ENCODE data around the gene CHP1. TPM values are rescaled to one million over a fixed set of nuclear protein-coding genes. Genes with fewer than 3 reads are reported as not detected.
"Not testable (repeated sequence)": the region's sequence is repeated elsewhere in the genome, so short reads cannot be mapped to it uniquely, and the experiment has no call there.

Gene CHP1
- total RNA-seq, 4 donors from 2014 or later = 115 to 241 (median 160) TPM

- intact Hi-C loops (cut with DNase I) = no loop called here
These were observed 48.6 kb downstream of the CHP1 start for GRCh38 chr15:41279535-41280283.

GRCh38 chr15:41281236-41281635 lies 50.2 kb downstream of the CHP1 start:
- peaks cover 5 to 24% (median 5%) of the 10 kb centered on the region in 3 donors for H3K4me1 ChIP-seq
- peaks cover 0 to 57% (median 11%) of the 10 kb centered on the region in 3 donors for H3K36me3 ChIP-seq
- no peaks in the 10 kb centered on the region for H3K9me3 ChIP-seq
- WGBS, 2 donors = 52 to 67% methylated on average over 1 of the region's 1 CpG
- intact Hi-C loops (cut with DNase I) = no loop called here
- H3K4me3 ChIP-seq = no peak overlapping the region
- DNase-seq = no peak
- no peak for TF ChIP-seq POLR2A (IDR thresholded peaks at IDR 0.05)
- no peak for TF ChIP-seq CTCF (IDR thresholded peaks at IDR 0.05)
- peak overlapping the region in 2 of 4 donors; percentile 41 to 94 for H3K27ac ChIP-seq
- no peaks in the 10 kb centered on the region for H3K27me3 ChIP-seq

More at GRCh38 chr15:41279535-41280283, 48.6 kb downstream of the CHP1 start:
- Histone ChIP-seq H3K9me3 (no peaks in the 10 kb centered on the region), H3K27me3 (no peaks in the 10 kb centered on the region), H3K4me1 (peaks cover 0 to 9% (median 5%) of the 10 kb centered on the region in 3 donors), H3K36me3 (peaks cover 0 to 62% (median 11%) of the 10 kb centered on the region in 3 donors), H3K4me3 (no peak overlapping the region), H3K27ac (no peak overlapping the region)
- WGBS, 2 donors = 86 to 89% methylated on average over 1 of the region's 1 CpG
- no peak for TF ChIP-seq POLR2A (IDR thresholded peaks at IDR 0.05)
- TF ChIP-seq CTCF (IDR thresholded peaks at IDR 0.05) = no peak
- no peak for DNase-seq

- DNase-seq; intact Hi-C loops (cut with DNase I); H3K4me3 ChIP-seq; H3K9me3 ChIP-seq; H3K27me3 ChIP-seq: not testable (repeated sequence)
- Histone ChIP-seq H3K36me3 (peaks cover 0 to 57% (median 14%) of the 10 kb centered on the region in 3 donors), H3K4me1 (peaks cover 5 to 36% (median 11%) of the 10 kb centered on the region in 3 donors), H3K27ac (peak overlapping the region in 3 of 4 donors; percentile 41 to 94 (median 92))
- 94 to 97% methylated on average over 6 to 8 of the region's 10 CpGs for WGBS, 2 donors
These were observed 51.4 kb downstream of the CHP1 start for GRCh38 chr15:41282436-41282835.

- H3K9me3 ChIP-seq; H3K27me3 ChIP-seq; intact Hi-C loops (cut with DNase I); DNase-seq: not testable (repeated sequence)
- H3K27ac ChIP-seq = peak overlapping the region; percentile 92 to 98 (median 94)
- H3K4me1 ChIP-seq = peaks cover 5 to 43% (median 13%) of the 10 kb centered on the region in 3 donors
- 37 to 41% methylated on average over 19 of the region's 19 CpGs for WGBS, 2 donors
- peak overlapping the region; percentile 70 to 90 (median 76) for H3K4me3 ChIP-seq
- H3K36me3 ChIP-seq = peaks cover 0 to 57% (median 21%) of the 10 kb centered on the region in 3 donors
These were observed 52.0 kb downstream of the CHP1 start for GRCh38 chr15:41282980-41283652.

- Histone ChIP-seq H3K4me3 (peak overlapping the region; percentile 70 to 90 (median 76)), H3K9me3 (no peaks in the 10 kb centered on the region), H3K36me3 (peaks cover 0 to 57% (median 20%) of the 10 kb centered on the region in 3 donors), H3K4me1 (peaks cover 5 to 50% (median 13%) of the 10 kb centered on the region in 3 donors), H3K27me3 (no peaks in the 10 kb centered on the region), H3K27ac (peak overlapping the region; percentile 92 to 98 (median 94))
- intact Hi-C loops (cut with DNase I) = no loop called here
- peak; percentile 79 for DNase-seq
- WGBS, 2 donors = 1% methylated on average over 18 to 33 of the region's 61 CpGs
- TF ChIP-seq CTCF (IDR thresholded peaks at IDR 0.05) (no peak), POLR2A (IDR thresholded peaks at IDR 0.05) (peak in 3 of 4 donors; percentile 70 to 95 (median 81))
These were observed 52.8 kb downstream of the CHP1 start for GRCh38 chr15:41283653-41284426.

Measured in esophagus squamous epithelium (tissue), 5 donors.